ENCODE measurements around the gene OR51S1. TPM values are rescaled to one million over a fixed set of nuclear protein-coding genes. Genes with fewer than 3 reads are reported as not detected.
"Not testable (repeated sequence)": the region's sequence is repeated elsewhere in the genome, so short reads cannot be mapped to it uniquely, and the experiment has no call there.

OR51S1 gene, protein sequence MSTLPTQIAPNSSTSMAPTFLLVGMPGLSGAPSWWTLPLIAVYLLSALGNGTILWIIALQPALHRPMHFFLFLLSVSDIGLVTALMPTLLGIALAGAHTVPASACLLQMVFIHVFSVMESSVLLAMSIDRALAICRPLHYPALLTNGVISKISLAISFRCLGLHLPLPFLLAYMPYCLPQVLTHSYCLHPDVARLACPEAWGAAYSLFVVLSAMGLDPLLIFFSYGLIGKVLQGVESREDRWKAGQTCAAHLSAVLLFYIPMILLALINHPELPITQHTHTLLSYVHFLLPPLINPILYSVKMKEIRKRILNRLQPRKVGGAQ
- not detected in 2 replicates for total RNA-seq (2014; rRNA removed; shearing (Covaris generic); ENCODE audit: low replicate concordance)

DNA sequence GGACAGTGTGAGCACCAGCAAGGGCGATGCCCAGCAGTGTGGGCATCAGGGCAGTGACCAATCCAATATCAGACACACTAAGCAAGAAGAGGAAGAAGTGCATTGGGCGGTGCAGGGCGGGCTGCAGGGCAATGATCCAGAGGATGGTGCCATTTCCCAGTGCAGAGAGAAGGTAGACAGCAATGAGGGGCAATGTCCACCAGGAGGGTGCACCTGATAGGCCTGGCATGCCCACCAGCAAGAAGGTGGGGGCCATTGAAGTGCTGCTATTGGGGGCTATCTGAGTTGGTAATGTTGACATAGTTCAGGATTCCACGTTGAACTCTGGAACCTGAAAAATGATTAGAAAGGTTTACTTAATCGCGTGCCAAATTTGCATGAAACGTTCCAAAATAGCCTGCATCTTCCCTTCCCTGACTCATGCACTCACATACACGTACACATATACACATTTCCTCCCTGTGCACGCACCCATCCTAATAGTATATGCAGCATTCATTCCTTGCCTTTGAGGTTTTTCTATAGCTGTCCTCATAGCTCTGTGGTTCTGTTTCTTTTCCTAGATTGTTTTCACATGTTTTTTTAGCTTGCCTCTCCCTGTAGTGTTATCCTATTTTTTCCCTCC lies at the start of gene OR51S1:
OR51S1 (minus strand) TSS at position 301 of the 625 bp plus-strand sequence; CDS start at position 301, 0 bp downstream.
- in situ Hi-C loops (cut with HindIII; ENCODE audit: low pct_unique_long_range_greater_than_20kb, low sequenced_read_pairs), result no loop called here
- DNase-seq (ENCODE audit: low read depth), result no peak

DNA sequence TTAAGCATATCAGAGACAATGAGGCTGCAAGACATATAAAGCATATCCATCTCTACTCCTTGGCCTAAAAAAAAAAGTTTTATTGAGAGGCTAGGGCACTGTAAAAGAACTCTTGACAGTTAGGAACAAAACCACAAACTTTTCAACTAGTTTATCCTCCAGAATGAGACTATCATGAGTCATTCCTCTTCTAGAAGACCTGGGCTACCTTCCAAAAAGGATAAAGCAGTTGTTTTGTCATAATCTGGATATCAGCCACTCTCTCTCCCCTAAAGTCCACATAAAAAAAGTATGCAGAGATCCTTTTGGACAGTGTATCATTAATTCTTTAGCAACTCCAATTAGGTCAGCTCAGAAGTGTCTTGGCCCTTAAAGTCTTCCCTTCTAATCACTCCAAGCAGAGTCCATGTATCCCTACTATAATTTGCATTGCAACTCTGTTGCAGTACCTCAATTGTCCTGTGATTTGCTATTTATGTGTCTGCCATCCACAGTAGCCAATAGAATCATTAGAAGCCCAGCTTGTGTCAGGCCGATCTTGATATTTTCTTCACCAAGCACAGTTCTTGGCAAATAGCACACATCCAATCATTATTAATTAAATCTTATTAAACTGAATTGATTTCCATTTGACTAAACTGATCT lies 43.1 kb upstream of the OR51S1 start:
- peak; percentile 63 for DNase-seq (ENCODE audit: low read depth)
- in situ Hi-C loops (cut with HindIII; ENCODE audit: low pct_unique_long_range_greater_than_20kb, low sequenced_read_pairs), result no loop called here

DNA sequence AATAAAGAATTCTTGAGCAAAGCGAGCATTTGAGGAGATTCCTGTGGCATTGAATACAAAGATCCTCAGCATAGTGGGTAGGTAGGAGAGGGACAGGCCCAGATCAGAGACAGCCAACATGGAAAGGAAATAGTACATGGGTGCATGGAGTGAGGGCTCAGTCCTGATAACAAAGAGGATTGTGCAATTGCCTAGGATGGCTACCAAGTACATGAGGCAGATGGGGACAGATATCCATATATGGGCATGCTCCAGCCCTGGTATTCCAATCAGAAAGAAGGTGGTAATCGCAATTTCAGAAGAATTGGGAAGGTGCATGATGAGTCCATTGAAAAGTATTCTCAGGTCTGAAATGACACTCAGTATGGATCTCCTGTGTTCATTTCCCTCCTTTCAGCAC lies 41.3 kb upstream of the OR51S1 start:
- in situ Hi-C loops (cut with HindIII; ENCODE audit: low pct_unique_long_range_greater_than_20kb, low sequenced_read_pairs), result no loop called here
- DNase-seq (ENCODE audit: low read depth), result no peak

DNA sequence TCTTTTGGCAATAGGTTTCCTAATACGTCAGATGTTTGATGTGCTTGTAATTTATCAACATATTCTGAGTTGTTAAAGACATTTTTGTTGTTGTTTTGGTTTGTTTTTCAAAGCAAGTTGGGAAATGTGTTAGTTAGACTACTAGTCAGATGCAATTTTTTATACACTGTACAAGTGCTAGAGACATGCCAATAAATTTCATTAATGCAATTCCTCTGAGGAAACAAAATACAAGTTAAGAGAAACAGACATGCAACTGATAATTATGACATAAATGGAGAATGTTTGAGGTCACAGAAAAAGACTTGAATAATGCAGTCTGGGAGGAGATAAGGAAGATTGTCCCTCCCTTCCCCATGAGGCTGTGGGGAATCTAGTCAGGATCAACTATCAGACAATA lies 38.6 kb upstream of the OR51S1 start:
- no peak for DNase-seq (ENCODE audit: low read depth)
- in situ Hi-C loops (cut with HindIII; ENCODE audit: low pct_unique_long_range_greater_than_20kb, low sequenced_read_pairs), result no loop called here

DNA sequence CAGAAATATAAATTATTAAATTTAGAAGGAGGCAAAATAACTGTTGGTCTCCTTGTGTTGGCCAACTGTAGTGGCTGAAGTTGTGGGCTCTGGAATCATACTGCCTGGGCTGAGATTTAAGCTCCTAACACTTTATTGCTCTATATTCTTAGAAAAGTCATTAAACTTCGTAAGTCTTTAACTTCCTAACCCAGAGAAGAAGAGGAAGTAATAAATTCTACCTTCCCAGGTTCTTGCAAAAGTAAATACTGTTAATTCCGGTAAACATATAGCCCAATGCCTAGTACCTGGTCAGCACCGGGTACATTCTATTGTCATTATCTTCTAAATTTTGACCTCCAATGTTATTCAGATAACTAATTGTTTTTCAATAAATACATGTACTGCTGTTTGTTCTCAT lies 37.2 kb upstream of the OR51S1 start:
- in situ Hi-C loops (cut with HindIII; ENCODE audit: low pct_unique_long_range_greater_than_20kb, low sequenced_read_pairs), result no loop called here
- no peak for DNase-seq (ENCODE audit: low read depth)

DNA sequence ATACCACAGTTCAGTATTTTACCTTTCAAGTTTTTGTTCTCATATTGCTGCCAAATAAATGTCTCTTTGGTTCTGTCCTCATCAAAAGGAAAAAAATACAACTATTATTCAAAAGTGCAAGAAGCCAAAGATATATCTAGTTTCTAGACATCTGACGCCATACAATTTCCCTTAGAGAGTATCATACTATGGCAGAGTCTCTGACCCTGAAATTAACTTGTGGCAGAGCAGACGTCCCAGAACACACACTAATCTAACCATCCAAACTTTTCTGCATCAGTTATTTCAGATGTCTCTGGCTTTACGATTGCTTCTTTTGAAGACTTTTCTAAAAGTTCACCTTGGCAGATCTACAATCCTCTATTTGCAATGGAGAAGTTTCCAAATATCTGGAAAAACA lies 35.4 kb upstream of the OR51S1 start:
- in situ Hi-C loops (cut with HindIII; ENCODE audit: low pct_unique_long_range_greater_than_20kb, low sequenced_read_pairs), result no loop called here
- no peak for DNase-seq (ENCODE audit: low read depth)

DNA sequence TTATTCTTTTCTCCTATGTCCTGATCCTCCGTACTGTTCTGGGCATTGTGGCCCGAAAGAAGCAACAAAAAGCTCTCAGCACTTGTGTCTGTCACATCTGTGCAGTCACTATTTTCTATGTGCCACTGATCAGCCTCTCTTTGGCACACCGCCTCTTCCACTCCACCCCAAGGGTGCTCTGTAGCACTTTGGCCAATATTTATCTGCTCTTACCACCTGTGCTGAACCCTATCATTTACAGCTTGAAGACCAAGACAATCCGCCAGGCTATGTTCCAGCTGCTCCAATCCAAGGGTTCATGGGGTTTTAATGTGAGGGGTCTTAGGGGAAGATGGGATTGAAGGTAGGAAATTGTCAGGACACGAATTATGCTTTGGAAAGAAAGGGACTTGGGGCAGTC lies 33.5 kb upstream of the OR51S1 start:
- DNase-seq (ENCODE audit: low read depth), result no peak
- in situ Hi-C loops (cut with HindIII; ENCODE audit: low pct_unique_long_range_greater_than_20kb, low sequenced_read_pairs), result no loop called here

DNA sequence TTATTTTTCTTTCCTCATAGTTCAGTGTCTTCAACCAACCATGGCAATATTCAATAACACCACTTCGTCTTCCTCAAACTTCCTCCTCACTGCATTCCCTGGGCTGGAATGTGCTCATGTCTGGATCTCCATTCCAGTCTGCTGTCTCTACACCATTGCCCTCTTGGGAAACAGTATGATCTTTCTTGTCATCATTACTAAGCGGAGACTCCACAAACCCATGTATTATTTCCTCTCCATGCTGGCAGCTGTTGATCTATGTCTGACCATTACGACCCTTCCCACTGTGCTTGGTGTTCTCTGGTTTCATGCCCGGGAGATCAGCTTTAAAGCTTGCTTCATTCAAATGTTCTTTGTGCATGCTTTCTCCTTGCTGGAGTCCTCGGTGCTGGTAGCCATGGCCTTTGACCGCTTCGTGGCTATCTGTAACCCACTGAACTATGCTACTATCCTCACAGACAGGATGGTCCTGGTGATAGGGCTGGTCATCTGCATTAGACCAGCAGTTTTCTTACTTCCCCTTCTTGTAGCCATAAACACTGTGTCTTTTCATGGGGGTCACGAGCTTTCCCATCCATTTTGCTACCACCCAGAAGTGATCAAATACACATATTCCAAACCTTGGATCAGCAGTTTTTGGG lies 33.0 kb upstream of the OR51S1 start, which contains the start of gene OR51T1:
OR51T1 (plus strand) TSS at position 41 of the 641 bp plus-strand sequence; CDS start at position 41, 0 bp downstream.
- in situ Hi-C loops (cut with HindIII; ENCODE audit: low pct_unique_long_range_greater_than_20kb, low sequenced_read_pairs), result no loop called here
- DNase-seq (ENCODE audit: low read depth), result peak; percentile 16

DNA sequence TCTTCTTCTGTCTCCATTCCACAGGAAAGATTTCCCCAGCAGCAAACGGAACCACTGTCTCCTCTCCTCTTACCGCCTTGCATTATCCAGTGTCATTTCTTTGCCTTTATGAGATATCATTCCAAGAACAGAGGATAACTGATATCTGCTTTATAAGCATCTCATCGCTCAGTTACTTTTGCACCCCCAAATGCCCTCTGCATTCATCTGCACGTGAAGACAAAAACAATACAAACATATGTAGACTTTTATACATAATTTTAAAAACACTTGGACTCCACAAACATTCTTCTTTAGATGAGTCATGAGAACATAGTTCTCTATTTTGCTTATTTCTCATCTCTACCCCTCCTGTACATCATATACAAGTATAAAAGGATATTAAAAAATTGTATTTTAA lies 32.2 kb upstream of the OR51S1 start:
- in situ Hi-C loops (cut with HindIII; ENCODE audit: low pct_unique_long_range_greater_than_20kb, low sequenced_read_pairs), result no loop called here
- DNase-seq (ENCODE audit: low read depth), result no peak

DNA sequence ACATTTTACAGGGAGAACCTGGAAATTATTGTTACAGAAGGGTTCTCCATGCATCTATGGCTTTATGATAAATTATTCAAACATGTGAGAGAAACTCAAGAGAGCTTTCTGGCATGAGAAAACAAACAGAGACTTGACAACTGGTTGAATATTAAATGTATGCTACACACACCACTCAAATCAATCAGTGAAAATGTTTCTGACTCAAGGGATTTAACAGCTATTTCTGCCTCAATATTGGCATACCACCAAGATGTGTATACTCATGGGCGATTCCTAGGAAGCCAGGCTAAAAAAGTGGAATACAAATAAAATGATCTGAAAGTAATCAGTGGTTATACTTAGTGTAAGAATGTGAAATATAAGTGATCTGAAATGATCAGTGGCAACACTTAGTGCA lies 16.8 kb upstream of the OR51S1 start:
- no peak for DNase-seq (ENCODE audit: low read depth)
- in situ Hi-C loops (cut with HindIII; ENCODE audit: low pct_unique_long_range_greater_than_20kb, low sequenced_read_pairs), result no loop called here

DNA sequence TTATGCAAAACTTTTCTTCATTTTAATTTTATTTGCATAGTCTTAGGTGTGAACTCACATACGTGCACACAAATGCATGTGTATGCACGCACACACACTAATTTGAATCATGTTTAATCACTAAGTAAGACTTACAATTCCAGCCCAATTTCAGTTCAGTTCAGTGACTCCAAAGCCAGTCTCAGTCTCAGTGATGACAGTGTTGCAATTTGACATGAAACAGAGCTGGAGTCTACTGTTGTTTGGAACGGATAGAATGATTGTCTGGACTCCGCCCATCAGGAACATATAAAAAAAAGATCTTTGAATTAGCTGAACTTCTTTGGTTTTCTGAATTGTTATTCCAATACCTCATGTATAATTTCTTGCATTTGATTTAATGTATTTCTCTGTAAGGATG lies 14.9 kb upstream of the OR51S1 start:
- no peak for DNase-seq (ENCODE audit: low read depth)
- in situ Hi-C loops (cut with HindIII; ENCODE audit: low pct_unique_long_range_greater_than_20kb, low sequenced_read_pairs), result no loop called here

DNA sequence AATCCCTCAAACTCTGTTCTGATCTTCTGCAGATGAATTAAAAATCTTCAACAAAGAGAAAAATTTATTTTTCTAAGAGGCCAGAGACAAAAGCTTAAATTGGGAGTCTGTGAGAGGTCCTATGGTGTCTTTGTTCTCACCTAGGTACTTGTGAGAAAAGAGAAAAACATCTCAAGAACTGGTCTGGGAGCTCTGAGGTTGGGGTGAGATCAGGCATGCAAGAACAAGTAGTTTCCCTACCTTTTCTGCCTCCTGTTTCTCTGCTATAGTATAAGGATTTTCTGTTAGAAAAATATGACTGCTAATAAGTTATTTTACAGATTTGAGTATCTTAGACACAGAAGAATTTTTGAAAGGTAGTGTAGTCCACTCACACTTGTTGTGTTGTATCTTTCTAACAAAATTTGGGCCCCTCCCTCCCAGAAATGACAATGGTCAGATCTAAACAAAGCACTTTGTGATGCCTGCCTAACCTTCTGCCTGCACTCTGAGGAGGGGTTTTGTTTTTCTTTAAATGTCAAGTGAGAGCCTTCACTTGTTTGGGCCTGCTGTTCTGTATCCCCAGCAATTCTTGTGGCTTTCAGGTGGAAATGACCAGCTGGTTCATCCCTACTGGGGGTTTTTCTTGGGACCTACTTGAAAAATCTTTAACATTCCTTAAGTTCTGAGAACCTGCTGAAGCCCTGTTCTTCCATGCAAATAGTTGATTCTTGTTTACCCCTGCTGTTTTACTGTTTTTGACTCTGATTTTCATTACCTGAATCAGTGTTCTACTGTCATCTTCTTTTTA lies 13.6 kb upstream of the OR51S1 start:
- DNase-seq (ENCODE audit: low read depth), result no peak
- in situ Hi-C loops (cut with HindIII; ENCODE audit: low pct_unique_long_range_greater_than_20kb, low sequenced_read_pairs), result no loop called here

DNA sequence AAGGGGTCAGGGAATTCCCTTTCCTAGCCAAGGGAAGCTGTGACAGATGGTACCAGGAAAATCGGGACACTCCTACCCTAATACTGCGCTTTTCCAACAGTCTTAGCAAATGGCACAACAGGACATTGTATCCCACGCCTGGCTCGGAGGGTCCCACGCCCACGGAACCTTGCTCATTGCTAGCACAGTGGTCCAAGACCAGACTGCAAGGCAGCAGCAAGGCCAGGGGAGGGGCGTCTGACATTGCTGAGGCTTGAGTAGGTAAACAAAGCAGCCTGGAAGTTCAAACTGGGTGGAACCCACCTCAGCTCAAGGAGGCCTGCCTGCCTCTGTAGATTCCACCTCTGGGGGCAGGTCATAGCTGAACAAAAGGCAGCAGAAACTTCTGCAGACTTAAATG lies 5.3 kb upstream of the OR51S1 start:
- in situ Hi-C loops (cut with HindIII; ENCODE audit: low pct_unique_long_range_greater_than_20kb, low sequenced_read_pairs); DNase-seq (ENCODE audit: low read depth): not testable (repeated sequence)

DNA sequence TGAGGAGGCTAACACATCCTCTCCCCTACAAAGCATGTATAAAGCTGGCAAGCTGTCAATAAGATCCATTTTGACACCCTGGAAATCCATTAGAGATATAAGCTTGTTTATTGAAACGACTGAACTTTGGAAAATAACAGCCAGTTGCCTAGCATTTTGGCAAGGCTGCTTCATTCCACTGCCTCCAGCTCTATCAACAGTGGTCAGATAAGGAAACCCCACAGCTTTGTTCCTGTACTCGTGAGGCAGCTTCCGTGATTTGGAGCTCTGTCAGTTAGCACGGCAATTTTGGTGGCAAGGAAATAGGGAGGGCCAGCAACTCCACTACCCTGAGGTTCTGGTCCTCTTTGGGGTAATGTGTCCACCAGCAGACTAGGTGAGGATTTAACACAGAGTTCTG lies 2.0 kb upstream of the OR51S1 start:
- DNase-seq (ENCODE audit: low read depth), result no peak

DNA sequence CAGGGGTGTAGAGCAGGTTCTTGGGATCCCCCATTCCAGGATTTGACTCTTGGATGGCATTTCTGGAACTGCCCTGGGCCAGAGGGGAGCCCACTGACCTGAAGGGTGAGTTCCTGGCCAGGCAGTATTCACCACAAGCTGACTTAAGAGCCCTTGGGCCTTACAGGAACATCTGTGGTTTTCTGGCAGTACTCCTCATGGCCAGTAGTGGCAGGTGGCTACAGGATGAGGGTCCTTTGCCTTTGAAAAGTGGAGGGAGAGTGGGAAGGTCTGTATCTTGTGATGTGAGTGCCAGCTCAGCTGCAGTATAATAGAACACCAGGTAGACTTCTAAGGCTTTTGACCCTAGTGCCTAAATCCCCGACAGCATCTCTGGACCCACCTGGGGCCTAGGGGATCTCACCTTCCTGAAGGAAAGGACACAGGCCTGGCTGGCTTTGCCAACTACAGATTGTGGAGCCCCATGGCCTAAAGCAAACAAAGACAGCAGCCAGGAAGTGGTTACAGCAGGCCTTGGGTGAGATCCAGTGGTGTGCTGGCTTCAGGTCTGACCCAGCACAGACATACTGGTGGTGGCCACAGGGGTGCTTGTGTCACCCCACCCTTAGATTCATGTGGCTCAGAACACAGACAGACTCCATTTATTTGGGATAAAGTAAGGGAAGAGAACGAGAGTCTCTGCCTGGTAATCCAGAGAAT lies 9.0 kb downstream of the OR51S1 start:
- DNase-seq (ENCODE audit: low read depth), result no peak
- in situ Hi-C loops (cut with HindIII; ENCODE audit: low pct_unique_long_range_greater_than_20kb, low sequenced_read_pairs), result no loop called here

More for the DNA sequence above, 2.0 kb upstream of the OR51S1 start:
- in situ Hi-C loops (cut with HindIII; ENCODE audit: low pct_unique_long_range_greater_than_20kb, low sequenced_read_pairs), result no loop called here

DNA sequence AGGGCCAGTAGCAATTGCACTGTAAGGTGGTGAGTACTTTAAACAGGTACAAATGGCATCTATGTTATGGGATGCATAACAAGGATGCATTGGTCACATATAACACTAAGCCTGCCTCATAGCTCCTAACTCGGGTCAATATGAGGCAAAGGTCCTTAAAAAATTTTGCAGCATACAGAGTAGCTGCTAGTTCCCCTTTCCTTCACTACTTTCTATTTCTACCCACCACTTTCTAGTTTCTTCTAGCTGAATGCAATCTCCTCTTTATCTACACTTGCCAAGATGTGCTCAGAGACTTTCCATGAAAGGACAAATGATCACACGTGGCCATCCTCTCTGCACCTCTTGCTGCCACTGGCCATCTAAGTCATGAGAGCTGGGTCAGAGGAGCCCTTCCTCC lies 18.1 kb downstream of the OR51S1 start:
- in situ Hi-C loops (cut with HindIII; ENCODE audit: low pct_unique_long_range_greater_than_20kb, low sequenced_read_pairs), result no loop called here
- no peak for DNase-seq (ENCODE audit: low read depth)

DNA sequence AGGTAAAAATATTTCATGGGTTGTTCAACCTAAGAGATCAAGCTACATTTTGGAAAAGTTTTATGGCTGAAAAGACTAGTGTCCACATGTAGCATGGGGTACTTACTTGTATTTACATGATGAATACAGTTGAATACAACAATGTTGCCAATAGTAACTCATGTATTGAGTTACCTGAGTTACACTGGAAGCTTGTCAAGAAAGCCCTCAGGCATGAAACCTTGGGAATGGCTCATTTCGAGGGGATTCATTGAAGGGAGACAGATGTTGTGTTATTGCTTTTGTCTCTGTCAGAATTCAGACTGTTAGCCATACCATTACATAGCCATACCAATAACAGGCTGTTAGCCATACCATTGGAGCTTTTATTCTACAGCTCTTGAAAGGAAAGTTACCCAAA lies 18.7 kb downstream of the OR51S1 start:
- in situ Hi-C loops (cut with HindIII; ENCODE audit: low pct_unique_long_range_greater_than_20kb, low sequenced_read_pairs), result no loop called here
- no peak for DNase-seq (ENCODE audit: low read depth)

DNA sequence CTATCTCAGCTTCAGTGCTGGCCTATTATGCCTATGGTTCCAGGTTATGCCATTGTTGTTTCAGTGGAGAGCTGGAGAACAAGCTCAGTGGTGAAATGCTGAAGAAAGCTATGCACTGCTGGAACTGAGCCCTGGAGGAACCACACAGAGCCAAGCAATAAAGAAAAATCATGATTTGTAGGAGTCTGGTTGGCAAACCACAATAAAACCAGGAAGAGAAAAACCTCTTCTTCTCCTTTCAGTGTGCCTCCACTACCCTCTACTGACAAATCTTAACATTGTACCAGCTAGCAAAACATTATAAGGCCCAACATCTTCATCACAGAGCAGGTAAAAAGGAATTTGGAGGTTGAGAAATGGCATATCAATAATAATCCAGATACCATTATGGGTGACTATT lies 22.6 kb downstream of the OR51S1 start:
- in situ Hi-C loops (cut with HindIII; ENCODE audit: low pct_unique_long_range_greater_than_20kb, low sequenced_read_pairs), result no loop called here
- DNase-seq (ENCODE audit: low read depth), result no peak

Data from Caki2 (cell line).